B cell (primary cell): ENCODE measurements around the gene TSPAN15.

Experiments
- EZH2 ChIP-seq: IDR thresholded peaks from 2 replicates; pipeline ENCODE4 v1.6.1; 2012; ENCODE audit warnings: borderline replicate concordance, low read depth, mild to moderate bottlenecking, moderate library complexity, low read length; ENCODE audit not compliant: insufficient read depth, poor library complexity, severe bottlenecking
- TF ChIP-seq, protein P1 (sequence below): fragments of 200-600 bp; IDR thresholded peaks from one replicate; pipeline ENCODE4 v1.8.0; 2022; ENCODE audit warnings: antibody characterized with exemption, mild to moderate bottlenecking

DNA sequence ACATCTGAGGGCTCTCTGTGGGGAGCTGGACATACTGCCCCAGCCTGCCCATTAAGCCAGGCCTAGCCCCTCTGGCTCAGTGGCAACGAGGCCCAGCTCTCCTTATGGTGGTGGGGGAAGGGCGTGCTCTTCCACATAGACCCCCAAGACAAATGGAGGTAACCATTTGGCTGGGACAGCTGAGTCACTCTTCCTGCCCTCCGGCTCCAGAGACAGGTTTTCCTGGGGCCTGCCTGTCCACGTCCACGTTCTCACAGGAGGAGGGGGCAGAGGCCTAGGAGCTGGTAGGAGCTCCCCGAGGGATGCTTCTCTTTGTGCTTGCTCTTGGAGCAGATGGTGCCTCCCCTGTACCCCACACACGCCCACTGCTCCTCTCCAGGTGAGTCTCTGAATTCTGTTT is 33.5 kb downstream of the TSPAN15 start:
- TF ChIP-seq, protein P1, sequence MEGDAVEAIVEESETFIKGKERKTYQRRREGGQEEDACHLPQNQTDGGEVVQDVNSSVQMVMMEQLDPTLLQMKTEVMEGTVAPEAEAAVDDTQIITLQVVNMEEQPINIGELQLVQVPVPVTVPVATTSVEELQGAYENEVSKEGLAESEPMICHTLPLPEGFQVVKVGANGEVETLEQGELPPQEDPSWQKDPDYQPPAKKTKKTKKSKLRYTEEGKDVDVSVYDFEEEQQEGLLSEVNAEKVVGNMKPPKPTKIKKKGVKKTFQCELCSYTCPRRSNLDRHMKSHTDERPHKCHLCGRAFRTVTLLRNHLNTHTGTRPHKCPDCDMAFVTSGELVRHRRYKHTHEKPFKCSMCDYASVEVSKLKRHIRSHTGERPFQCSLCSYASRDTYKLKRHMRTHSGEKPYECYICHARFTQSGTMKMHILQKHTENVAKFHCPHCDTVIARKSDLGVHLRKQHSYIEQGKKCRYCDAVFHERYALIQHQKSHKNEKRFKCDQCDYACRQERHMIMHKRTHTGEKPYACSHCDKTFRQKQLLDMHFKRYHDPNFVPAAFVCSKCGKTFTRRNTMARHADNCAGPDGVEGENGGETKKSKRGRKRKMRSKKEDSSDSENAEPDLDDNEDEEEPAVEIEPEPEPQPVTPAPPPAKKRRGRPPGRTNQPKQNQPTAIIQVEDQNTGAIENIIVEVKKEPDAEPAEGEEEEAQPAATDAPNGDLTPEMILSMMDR: no peak
- TF ChIP-seq EZH2: no peak
